ENCODE measurements around the gene FGF6.

DNA sequence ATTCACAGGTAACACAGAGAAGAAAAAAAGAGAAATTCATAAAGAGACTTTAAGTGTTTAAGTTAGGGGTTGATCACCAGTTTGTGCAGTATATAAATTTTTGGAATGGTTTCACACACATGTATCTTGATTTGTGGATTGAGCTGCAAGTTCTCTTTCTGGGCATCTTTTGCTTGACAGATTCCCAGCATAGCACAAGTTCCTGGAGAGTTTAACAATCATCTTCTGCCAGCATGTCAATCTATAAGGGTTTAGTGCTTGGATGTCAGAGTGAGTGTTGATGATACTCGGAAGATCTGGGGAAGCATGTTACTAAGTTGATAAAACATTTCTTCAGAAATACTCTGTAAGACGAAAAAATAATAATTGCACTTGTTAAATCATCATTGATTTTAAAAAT, 43.9 kb upstream of the FGF6 start:
- TF ChIP-seq, protein P1, sequence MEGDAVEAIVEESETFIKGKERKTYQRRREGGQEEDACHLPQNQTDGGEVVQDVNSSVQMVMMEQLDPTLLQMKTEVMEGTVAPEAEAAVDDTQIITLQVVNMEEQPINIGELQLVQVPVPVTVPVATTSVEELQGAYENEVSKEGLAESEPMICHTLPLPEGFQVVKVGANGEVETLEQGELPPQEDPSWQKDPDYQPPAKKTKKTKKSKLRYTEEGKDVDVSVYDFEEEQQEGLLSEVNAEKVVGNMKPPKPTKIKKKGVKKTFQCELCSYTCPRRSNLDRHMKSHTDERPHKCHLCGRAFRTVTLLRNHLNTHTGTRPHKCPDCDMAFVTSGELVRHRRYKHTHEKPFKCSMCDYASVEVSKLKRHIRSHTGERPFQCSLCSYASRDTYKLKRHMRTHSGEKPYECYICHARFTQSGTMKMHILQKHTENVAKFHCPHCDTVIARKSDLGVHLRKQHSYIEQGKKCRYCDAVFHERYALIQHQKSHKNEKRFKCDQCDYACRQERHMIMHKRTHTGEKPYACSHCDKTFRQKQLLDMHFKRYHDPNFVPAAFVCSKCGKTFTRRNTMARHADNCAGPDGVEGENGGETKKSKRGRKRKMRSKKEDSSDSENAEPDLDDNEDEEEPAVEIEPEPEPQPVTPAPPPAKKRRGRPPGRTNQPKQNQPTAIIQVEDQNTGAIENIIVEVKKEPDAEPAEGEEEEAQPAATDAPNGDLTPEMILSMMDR (conservative IDR thresholded peaks at IDR 0.05; ENCODE audit: low read depth in 2 of 2) = no peak
- TF ChIP-seq CREB1 (CRISPR knock-in tag; IDR thresholded peaks at IDR 0.05; ENCODE audit: low read depth) = no peak
- TF ChIP-seq ZNF331 (CRISPR knock-in tag; IDR thresholded peaks at IDR 0.05; ENCODE audit: low read depth) = no peak
- no peak for TF ChIP-seq EZH2 (IDR thresholded peaks at IDR 0.05; ENCODE audit: low read depth, unreplicated experiment)
- TF ChIP-seq, protein P2, sequence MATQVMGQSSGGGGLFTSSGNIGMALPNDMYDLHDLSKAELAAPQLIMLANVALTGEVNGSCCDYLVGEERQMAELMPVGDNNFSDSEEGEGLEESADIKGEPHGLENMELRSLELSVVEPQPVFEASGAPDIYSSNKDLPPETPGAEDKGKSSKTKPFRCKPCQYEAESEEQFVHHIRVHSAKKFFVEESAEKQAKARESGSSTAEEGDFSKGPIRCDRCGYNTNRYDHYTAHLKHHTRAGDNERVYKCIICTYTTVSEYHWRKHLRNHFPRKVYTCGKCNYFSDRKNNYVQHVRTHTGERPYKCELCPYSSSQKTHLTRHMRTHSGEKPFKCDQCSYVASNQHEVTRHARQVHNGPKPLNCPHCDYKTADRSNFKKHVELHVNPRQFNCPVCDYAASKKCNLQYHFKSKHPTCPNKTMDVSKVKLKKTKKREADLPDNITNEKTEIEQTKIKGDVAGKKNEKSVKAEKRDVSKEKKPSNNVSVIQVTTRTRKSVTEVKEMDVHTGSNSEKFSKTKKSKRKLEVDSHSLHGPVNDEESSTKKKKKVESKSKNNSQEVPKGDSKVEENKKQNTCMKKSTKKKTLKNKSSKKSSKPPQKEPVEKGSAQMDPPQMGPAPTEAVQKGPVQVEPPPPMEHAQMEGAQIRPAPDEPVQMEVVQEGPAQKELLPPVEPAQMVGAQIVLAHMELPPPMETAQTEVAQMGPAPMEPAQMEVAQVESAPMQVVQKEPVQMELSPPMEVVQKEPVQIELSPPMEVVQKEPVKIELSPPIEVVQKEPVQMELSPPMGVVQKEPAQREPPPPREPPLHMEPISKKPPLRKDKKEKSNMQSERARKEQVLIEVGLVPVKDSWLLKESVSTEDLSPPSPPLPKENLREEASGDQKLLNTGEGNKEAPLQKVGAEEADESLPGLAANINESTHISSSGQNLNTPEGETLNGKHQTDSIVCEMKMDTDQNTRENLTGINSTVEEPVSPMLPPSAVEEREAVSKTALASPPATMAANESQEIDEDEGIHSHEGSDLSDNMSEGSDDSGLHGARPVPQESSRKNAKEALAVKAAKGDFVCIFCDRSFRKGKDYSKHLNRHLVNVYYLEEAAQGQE (IDR thresholded peaks at IDR 0.05; ENCODE audit: unreplicated experiment) = no peak
- no peak for TF ChIP-seq POLR2AphosphoS5 (IDR thresholded peaks at IDR 0.05; ENCODE audit: low read depth)
- TF ChIP-seq EZH2phosphoT487 (IDR thresholded peaks at IDR 0.05; ENCODE audit: unreplicated experiment) = no peak

All from GM23338 (cell line).